ENCODE data around the gene CDH4.

DNA sequence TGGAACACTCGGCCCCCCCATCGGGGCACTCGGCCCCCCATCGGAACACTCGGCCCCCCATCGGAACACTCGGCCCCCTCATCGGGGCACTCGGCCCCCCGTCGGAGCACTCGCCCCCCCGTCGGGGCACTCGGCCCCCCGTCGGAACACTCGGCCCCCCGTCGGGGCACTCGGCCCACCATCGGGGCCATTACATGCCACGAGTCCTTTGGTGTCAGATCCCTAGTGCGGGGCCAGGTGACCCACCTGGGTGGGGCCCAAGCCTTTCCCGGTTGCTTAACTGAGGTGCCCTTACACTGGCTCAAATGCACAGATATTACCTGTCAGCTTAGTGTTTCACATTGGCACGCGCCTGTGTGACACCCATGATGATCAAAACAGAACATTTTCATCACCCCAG lies 717.7 kb downstream of the CDH4 start:
- TF ChIP-seq, protein P1, sequence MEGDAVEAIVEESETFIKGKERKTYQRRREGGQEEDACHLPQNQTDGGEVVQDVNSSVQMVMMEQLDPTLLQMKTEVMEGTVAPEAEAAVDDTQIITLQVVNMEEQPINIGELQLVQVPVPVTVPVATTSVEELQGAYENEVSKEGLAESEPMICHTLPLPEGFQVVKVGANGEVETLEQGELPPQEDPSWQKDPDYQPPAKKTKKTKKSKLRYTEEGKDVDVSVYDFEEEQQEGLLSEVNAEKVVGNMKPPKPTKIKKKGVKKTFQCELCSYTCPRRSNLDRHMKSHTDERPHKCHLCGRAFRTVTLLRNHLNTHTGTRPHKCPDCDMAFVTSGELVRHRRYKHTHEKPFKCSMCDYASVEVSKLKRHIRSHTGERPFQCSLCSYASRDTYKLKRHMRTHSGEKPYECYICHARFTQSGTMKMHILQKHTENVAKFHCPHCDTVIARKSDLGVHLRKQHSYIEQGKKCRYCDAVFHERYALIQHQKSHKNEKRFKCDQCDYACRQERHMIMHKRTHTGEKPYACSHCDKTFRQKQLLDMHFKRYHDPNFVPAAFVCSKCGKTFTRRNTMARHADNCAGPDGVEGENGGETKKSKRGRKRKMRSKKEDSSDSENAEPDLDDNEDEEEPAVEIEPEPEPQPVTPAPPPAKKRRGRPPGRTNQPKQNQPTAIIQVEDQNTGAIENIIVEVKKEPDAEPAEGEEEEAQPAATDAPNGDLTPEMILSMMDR (IDR thresholded peaks at IDR 0.05): no peak
- TF ChIP-seq EZH2 (IDR thresholded peaks at IDR 0.05) (no peak), EZH2phosphoT487 (IDR thresholded peaks at IDR 0.05) (no peak)

All from neural progenitor cell (in vitro differentiated cells).